ENCODE measurements around the gene MACROD1. TPM values are rescaled to one million over a fixed set of nuclear protein-coding genes. Genes with fewer than 3 reads are reported as not detected.
A peak's percentile ranks its signal among the peaks of the same experiment; 100 is the strongest.

Gene MACROD1
- total RNA-seq, 1 experiment from 2014 or later: 22.5 TPM

GRCh38 chr11:64152841-64153691 lies 12.8 kb downstream of the MACROD1 start:
- peak; percentile 64 for DNase-seq (ENCODE audit: low read depth)

DNA sequence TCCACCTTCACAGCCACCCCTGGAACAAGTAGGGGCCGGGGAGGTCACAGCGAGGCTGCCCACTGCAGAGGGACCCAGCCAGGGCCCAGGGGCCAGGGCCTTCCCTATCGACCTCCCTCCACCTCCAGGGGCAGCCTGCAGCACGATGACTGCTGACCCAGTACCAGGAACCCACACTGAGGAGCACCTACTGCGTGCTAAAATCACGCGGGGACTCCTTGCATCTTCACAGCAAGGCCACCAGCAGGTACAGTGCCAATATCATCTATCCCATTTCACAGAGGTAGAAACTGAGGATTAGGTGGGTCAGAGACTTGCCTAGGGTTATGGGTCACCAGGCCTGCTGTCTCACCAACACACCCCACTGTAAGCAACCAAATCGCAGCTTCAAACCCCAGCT lies 14.6 kb downstream of the MACROD1 start:
- DNase-seq (ENCODE audit: low read depth): no peak

DNA sequence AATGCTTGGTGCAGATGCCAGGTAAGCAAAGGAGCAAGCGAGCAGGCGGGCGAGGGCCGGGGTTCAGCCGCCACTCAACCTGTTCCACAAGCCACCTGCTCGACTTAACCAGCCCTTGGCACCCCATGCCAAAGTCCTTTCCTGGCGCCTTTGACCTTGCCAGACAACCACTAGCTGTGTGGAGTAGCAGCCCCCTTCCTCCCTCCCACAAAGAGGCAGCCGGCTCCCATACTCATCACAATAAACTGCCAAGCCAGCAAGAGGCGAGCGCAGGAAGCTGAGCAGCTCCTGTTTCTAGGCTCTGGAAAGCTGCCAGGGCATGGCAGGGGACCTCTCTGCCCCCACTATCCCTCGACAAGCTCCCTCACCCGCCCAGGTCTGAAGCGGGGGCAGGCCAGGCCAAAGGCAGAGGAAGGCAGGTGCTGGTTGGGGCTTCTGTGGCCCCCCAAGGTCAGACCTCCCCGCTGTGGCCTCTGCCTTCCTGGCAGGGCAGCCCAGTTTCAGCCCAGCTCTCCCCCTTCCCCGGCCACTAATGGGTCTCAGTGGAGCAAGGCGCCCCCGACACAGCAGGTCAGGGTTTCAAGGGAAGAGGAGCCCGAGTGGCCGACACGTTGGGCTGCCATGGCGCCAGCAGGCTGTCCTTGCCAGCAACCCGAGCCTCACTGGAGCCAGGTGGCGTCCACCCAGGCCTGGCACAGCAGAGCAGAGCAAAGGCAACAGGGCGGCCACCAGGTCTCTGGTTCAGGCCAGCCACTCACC lies 15.3 kb downstream of the MACROD1 start:
- no peak for DNase-seq (ENCODE audit: low read depth)

- no peak for DNase-seq (ENCODE audit: low read depth)
Measured at GRCh38 chr11:64150051-64150450, 15.9 kb downstream of the MACROD1 start.

- no peak for DNase-seq (ENCODE audit: low read depth)
Measured at GRCh38 chr11:64148917-64149617, 16.8 kb downstream of the MACROD1 start.

GRCh38 chr11:64148226-64148916 lies 17.5 kb downstream of the MACROD1 start:
- peak; percentile 58 for DNase-seq (ENCODE audit: low read depth)

GRCh38 chr11:64146036-64146955 lies 19.6 kb downstream of the MACROD1 start:
- DNase-seq (ENCODE audit: low read depth): peak; percentile 41

GRCh38 chr11:64144587-64145472 lies 21.1 kb downstream of the MACROD1 start:
- no peak for DNase-seq (ENCODE audit: low read depth)

DNA sequence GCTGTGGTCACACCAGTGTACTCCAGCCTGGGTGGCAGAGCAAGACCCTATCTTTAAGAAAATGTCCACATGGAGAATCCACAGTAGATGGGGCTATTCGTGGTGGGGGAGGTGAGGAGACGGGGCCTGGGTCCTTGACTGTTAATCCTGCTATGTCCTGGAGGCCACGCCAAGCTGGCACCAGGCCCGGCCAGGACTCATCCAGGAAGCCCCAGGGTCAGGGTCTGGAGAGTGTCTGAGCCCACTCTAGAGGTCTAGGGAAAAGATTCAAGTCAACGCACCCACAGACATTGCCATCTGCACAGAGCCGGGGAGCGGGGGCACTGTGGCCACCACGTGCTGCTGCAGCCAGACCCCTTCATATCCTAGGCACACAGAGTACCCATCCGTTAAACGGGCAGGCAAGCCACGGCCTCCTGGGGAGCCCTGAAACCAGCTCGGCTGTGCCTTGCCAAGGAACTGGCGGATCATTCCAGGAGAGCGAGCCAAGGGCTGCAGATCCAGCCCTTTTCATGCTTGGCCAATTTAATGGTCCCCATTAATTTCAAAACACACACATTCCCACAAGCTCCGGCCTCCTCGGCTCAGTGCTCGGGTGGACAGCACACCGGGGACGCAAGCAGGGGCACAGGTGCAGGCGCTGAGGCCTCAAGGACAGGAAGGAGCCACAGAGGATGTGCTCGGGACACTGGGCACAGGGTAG lies 24.7 kb downstream of the MACROD1 start:
- DNase-seq (ENCODE audit: low read depth): no peak

DNA sequence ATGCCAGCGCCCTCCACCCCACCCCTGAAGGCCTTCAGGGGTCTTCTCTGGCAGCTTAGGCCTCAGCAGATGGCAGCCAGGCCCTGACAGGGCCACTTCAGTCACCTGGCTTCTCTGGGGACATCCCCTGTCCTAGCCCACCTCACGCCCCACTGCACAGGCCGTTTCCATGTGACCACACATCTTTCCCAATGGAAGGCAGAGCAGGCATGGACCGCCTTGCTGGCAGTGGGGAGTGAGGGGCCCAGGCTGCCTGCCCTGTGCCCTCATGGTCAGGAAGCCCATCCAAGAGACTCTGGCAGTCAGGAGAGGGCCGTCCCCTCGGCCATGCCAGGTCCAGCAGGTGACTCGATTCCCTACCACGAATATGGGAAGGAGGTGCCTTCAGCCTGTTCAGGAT lies 25.8 kb downstream of the MACROD1 start:
- DNase-seq (ENCODE audit: low read depth): no peak

- no peak for DNase-seq (ENCODE audit: low read depth)
Measured at GRCh38 chr11:64139049-64139448, 26.9 kb downstream of the MACROD1 start.

- DNase-seq (ENCODE audit: low read depth): no peak
Measured at GRCh38 chr11:64138398-64138797, 27.5 kb downstream of the MACROD1 start.

GRCh38 chr11:64136765-64137441 lies 29.0 kb downstream of the MACROD1 start:
- no peak for DNase-seq (ENCODE audit: low read depth)

DNA sequence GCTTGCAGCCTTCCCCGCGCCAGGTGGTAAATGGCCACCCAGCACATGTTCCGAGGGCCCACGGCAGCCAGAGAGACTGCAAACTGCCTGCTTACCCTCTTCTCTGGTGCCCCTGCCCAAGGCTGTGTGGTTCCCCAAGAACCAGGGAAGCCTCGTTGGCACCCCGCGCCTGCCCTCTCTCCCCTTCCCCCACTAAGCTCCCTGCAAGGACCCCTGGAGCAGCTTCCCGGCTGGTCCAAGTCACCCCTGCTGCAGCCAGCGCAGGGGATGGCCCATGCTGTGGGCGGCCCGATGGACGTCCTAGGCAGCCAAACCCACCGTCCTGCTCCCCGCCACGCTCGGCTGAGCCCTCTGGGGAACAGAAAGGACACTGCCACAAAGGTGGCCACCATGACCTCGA lies 30.2 kb downstream of the MACROD1 start:
- no peak for DNase-seq (ENCODE audit: low read depth)

GRCh38 chr11:64134963-64135362 lies 30.9 kb downstream of the MACROD1 start:
- DNase-seq (ENCODE audit: low read depth): no peak

DNA sequence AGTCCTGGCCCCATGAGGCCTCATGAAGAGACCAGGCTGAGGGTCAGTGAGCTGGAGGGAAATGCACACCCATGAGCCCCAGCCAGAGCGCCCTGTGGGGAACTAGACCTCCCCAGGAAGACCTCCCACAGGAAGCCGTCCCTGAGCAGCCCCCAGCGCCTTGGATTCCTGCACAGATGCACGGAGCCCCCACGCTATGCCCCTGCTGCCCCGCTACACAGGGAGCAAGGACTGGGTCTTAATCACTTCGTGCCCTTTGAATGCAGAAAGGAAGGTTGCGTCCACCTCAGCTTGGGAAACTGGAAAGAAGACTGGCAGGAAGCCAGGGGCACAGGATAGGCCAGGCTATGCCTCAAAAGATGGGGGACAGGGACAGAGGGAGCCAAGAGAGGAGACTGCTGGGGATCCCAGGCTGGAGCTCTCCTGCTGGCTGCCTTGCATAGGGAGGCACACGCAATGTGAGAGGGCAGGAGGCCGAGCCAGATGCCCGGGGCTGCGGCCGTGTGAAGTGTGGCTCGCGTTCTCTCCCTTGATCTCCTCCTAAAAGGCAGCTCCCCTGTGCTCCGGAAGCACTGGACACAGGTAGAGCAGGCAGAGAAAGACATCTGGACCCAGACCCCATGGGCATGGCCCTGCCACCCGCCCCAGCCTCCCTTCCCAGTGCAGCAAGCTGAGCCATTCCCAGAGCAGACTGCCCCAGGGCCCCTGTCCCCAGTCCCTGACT lies 32.8 kb downstream of the MACROD1 start:
- no peak for DNase-seq (ENCODE audit: low read depth)

DNA sequence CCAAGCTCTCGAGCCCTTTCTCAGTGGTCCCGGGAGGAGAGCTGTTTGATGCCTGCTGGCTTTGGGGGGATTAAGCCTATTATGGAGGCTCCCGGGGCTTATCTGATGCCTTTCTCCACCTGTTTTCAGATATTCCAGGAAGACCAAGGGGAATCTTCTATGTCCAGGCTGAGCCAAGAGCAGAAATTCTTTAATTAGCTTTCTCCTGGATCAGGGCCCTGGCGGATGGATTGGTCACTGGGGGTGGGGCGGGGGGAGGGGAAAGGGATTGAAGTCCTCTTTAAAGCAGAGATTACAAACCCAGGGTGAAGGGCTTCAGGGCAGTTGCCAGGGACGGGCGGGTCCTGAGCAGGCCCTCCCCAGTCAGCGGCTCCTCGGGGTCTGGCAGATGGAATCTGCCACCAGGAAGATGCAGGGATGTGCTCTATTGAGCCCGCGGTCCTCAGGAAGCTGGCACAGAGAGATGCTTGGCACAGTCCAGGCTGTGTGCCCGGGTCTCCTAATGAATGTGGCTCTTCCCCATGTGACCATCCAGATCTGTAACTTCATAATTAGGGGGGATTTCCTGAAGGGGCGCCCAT lies 33.6 kb downstream of the MACROD1 start:
- DNase-seq (ENCODE audit: low read depth): no peak
